Neuronal stem cell (in vitro differentiated cells): ENCODE data around the gene MCF2L2.
"Not testable (repeated sequence)": the region's sequence is repeated elsewhere in the genome, so short reads cannot be mapped to it uniquely, and the experiment has no call there.

Experiments
- DNase-seq: peaks from one replicate; pipeline ENCODE4 v3.0.0-alpha.2; 2013; ENCODE audit warnings: low spot score
- H2AFZ ChIP-seq: one replicate; pipeline ENCODE4 v1.6.1; 2013; ENCODE audit warnings: mild to moderate bottlenecking, low read length, inconsistent platforms
- H2AK5ac ChIP-seq: 2 replicates; pipeline ENCODE4 v1.6.1; 2013; ENCODE audit warnings: low read depth, mild to moderate bottlenecking, inconsistent platforms, low read length, moderate library complexity, mixed read lengths
- H2BK120ac ChIP-seq: 2 replicates; pipeline ENCODE4 v1.6.1; 2013; ENCODE audit warnings: low read depth, mild to moderate bottlenecking, inconsistent platforms, low read length, moderate library complexity, mixed read lengths
- H2BK12ac ChIP-seq: one replicate; pipeline ENCODE4 v1.6.1; 2013; ENCODE audit warnings: low read length, inconsistent platforms
- H2BK15ac ChIP-seq: 2 replicates; pipeline ENCODE4 v1.6.1; 2013; ENCODE audit warnings: mild to moderate bottlenecking, low read length, inconsistent platforms, mixed read lengths
- H2BK5ac ChIP-seq: one replicate; pipeline ENCODE4 v1.6.1; 2013; ENCODE audit warnings: inconsistent platforms, mild to moderate bottlenecking, low read length, moderate library complexity
- H3K14ac ChIP-seq: one replicate; pipeline ENCODE4 v1.6.1; 2013; ENCODE audit warnings: low read length, inconsistent platforms
- H3K18ac ChIP-seq: 2 replicates; pipeline ENCODE4 v1.6.1; 2013; ENCODE audit warnings: low read length, inconsistent platforms
- H3K23ac ChIP-seq: 2 replicates; pipeline ENCODE4 v1.6.1; 2013; ENCODE audit warnings: low read depth, mild to moderate bottlenecking, mixed read lengths, low read length, inconsistent platforms; ENCODE audit not compliant: poor library complexity
- H3K27ac ChIP-seq: replicated peaks from 3 replicates; pipeline ENCODE4 v1.5.1; 2013; ENCODE audit warnings: low read length, inconsistent platforms
- H3K27me3 ChIP-seq, 3 experiments: 2 replicates each; pipeline ENCODE4 v1.6.1; 2013; ENCODE audit warnings: low read length in 3 of 3, mild to moderate bottlenecking in 2 of 3, inconsistent platforms in 1 of 3, low read depth in 1 of 3, mixed read lengths in 1 of 3, moderate library complexity in 1 of 3; ENCODE audit not compliant: control insufficient read depth in 3 of 3, insufficient read depth in 3 of 3
- H3K36me3 ChIP-seq, 2 donors: replicated peaks in 1 of 2; 2 replicates each; pipeline ENCODE4 v1.6.1; 2013; ENCODE audit warnings: low read length in 2 of 2; ENCODE audit not compliant: control insufficient read depth in 2 of 2, insufficient read depth in 2 of 2
- H3K4ac ChIP-seq: 2 replicates; pipeline ENCODE4 v1.6.1; 2013; ENCODE audit warnings: inconsistent platforms, mild to moderate bottlenecking, low read length, moderate library complexity
- H3K4me1 ChIP-seq, 2 donors: 1 replicate in 1 of 2; 2 replicates in 1 of 2; pipeline ENCODE4 v1.6.1; 2013; ENCODE audit warnings: low read length in 2 of 2, low read depth in 1 of 2; ENCODE audit not compliant: control insufficient read depth in 2 of 2, insufficient read depth in 1 of 2
- H3K4me2 ChIP-seq: one replicate; pipeline ENCODE4 v1.6.1; 2013; ENCODE audit warnings: mild to moderate bottlenecking, low read length, inconsistent platforms; ENCODE audit not compliant: insufficient read depth, poor library complexity, severe bottlenecking
- H3K4me3 ChIP-seq, 2 donors: 2 replicates each; pipeline ENCODE4 v1.5.1; 2013; ENCODE audit warnings: low read length in 2 of 2, mild to moderate bottlenecking in 2 of 2, inconsistent platforms in 1 of 2, moderate library complexity in 1 of 2
- H3K79me1 ChIP-seq: one replicate; pipeline ENCODE4 v1.6.1; 2013; ENCODE audit warnings: low read depth, mild to moderate bottlenecking, inconsistent platforms, low read length, moderate library complexity
- H3K9ac ChIP-seq: one replicate; pipeline ENCODE4 v1.6.1; 2013; ENCODE audit warnings: mild to moderate bottlenecking, low read depth, low read length, inconsistent platforms; ENCODE audit not compliant: poor library complexity
- H3K9me3 ChIP-seq, 2 donors: replicated peaks in 1 of 2; 2 replicates each; pipeline versions ENCODE3 to v1.6.1; 2013; ENCODE audit warnings: low read length in 2 of 2, mild to moderate bottlenecking in 2 of 2, inconsistent platforms in 1 of 2, low read depth in 1 of 2, mixed read lengths in 1 of 2, moderate library complexity in 1 of 2; ENCODE audit not compliant: control insufficient read depth in 2 of 2, insufficient read depth in 1 of 2
- H4K8ac ChIP-seq: one replicate; pipeline ENCODE4 v1.6.1; 2013; ENCODE audit warnings: low read depth, mild to moderate bottlenecking, inconsistent platforms, low read length, moderate library complexity
- H4K91ac ChIP-seq: one replicate; pipeline ENCODE4 v1.6.1; 2013; ENCODE audit warnings: low read length, low read depth, mild to moderate bottlenecking, inconsistent platforms; ENCODE audit not compliant: poor library complexity
- WGBS, 2 donors: extraction: QIAGEN DNeasy Blood & Tissue Kit; methylation state at CpG; one replicate each; pipeline ENCODE4 v1.1.7; 2013; ENCODE audit warnings: missing lambda C conversion rate in 2 of 2, mixed read lengths in 1 of 2; ENCODE audit not compliant: insufficient read length in 2 of 2, insufficient replicate concordance in 1 of 2; ENCODE audit errors: extremely low coverage in 2 of 2; 5-methylcytosine and 5-hydroxymethylcytosine counted together

The MCF2L2 gene

DNA sequence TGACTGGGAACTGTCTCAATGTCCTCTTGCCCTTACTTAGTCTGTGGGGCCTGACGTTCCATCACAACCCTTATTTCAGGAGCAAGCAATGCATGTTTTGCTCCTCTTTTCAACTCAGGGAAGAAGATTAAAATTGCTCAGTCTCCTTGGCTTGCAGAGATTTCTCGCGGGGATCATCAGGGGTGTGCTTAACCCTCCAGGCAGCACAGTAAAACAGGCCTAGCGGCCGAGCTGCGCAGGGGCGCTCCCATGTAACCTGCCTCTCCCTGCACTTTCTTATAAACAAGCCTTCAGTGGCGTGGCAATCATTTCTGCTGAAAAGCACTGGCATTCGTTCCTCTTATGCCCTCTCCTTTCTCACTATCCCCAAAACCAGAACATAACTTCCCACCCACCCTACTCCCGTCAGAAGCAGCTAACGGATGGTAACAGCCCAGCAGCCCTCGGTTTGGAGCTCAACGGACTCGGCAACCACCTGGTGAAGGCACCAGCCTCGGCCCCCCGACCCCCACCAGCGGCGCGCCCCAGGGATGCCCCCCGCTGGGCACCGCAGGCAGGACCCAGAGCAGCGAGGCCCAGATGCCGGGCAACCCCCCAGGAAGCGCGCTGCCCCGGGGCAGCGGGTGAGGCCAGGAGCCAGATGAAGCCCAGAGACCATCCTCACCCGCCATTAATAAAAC, 1.1 kb downstream of the MCF2L2 start:
- Histone ChIP-seq H4K8ac (no peak overlapping the region), H3K23ac (no peak overlapping the region), H3K27me3 (peaks cover 0 to 75% (median 10%) of the 10 kb centered on the region in 3 experiments), H3K18ac (no peak overlapping the region), H3K27ac (no peak overlapping the region), H3K4me1 (peaks cover 2 to 11% of the 10 kb centered on the region in 2 donors), H2AK5ac (no peak overlapping the region), H3K9ac (no peak overlapping the region), H3K9me3 (no peaks in the 10 kb centered on the region), H3K4me3 (peak overlapping the region; percentile 63 to 94), H3K4me2 (peak overlapping the region; percentile 93), H2BK12ac (no peak overlapping the region), H2BK5ac (peak overlapping the region; percentile 2), H4K91ac (no peak overlapping the region), H3K36me3 (no peaks in the 10 kb centered on the region), H3K14ac (no peak overlapping the region), H2BK120ac (no peak overlapping the region), H3K79me1 (no peaks in the 10 kb centered on the region), H2AFZ (peak overlapping the region; percentile 99), H2BK15ac (no peak overlapping the region), H3K4ac (no peak overlapping the region)
- no peak for DNase-seq
- no CpG with 5 or more reads among the region's 28 CpGs for WGBS, 2 donors

- not testable (repeated sequence) for H3K36me3 ChIP-seq, H2BK5ac ChIP-seq, H3K4me1 ChIP-seq, H2BK120ac ChIP-seq, H3K4me2 ChIP-seq, H3K4me3 ChIP-seq, H4K91ac ChIP-seq, H2BK12ac ChIP-seq, H3K9ac ChIP-seq, H2BK15ac ChIP-seq, H3K79me1 ChIP-seq, H2AFZ ChIP-seq, H3K27ac ChIP-seq, H3K27me3 ChIP-seq, H3K14ac ChIP-seq, H4K8ac ChIP-seq, H2AK5ac ChIP-seq, DNase-seq, H3K18ac ChIP-seq, H3K4ac ChIP-seq, H3K23ac ChIP-seq, H3K9me3 ChIP-seq
- no CpG with 5 or more reads among the region's 2 CpGs for WGBS, 2 donors
Measured at GRCh38 chr3:183418807-183419206, 9.6 kb downstream of the MCF2L2 start.

DNA sequence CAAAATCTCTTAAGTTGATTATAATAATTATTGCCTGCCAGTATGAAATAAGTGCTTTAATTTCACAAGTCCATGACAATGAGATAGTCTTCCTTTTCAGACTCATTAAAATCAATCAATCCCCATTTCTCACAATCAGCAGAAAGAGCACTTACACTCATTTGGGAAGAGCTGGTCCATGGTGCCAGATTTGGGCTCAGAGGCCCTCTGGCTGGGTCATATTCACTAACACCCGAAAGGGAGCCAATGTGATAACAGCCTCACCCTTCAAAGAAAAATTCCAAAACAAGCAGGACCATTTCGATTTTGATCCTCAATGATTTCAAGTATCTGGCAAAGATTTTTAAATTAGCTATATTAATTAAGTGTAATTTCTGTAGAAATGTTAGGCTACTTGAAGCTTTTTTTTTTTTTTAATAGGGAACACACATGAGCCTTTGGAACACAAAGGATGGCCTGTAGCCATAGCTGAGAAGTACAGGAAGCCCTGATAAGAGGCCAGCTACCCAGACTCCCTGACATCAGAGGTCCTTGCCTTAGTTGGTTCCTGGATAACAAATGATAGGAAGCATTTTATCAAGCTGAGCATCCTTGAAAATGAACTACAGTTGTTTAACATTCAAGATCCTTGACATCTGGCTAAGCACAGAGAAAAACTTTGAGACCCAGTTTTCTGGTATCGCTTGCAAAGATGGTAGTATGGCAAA, 17.1 kb downstream of the MCF2L2 start:
- H2BK15ac ChIP-seq, result no peak overlapping the region
- no peak overlapping the region for H2AFZ ChIP-seq
- H2BK12ac ChIP-seq, result no peak overlapping the region
- H3K27me3 ChIP-seq, result peaks cover 0 to 22% (median 0%) of the 10 kb centered on the region in 3 experiments
- H2BK5ac ChIP-seq, result no peak overlapping the region
- H3K4me1 ChIP-seq, result peaks cover 0 to 2% of the 10 kb centered on the region in 2 donors
- no peak overlapping the region for H3K18ac ChIP-seq
- no peak overlapping the region for H3K9ac ChIP-seq
- H2BK120ac ChIP-seq, result no peak overlapping the region
- H3K27ac ChIP-seq, result no peak overlapping the region
- no peak overlapping the region for H3K4me3 ChIP-seq
- no peaks in the 10 kb centered on the region for H3K9me3 ChIP-seq
- no peak for DNase-seq
- H3K36me3 ChIP-seq, result no peaks in the 10 kb centered on the region
- no peak overlapping the region for H4K8ac ChIP-seq
- no peak overlapping the region for H3K4me2 ChIP-seq
- WGBS, 2 donors, result no CpG with 5 or more reads among the region's 3 CpGs
- H3K14ac ChIP-seq, result no peak overlapping the region
- no peaks in the 10 kb centered on the region for H3K79me1 ChIP-seq
- no peak overlapping the region for H2AK5ac ChIP-seq
- no peak overlapping the region for H3K4ac ChIP-seq
- H3K23ac ChIP-seq, result no peak overlapping the region
- no peak overlapping the region for H4K91ac ChIP-seq

DNA sequence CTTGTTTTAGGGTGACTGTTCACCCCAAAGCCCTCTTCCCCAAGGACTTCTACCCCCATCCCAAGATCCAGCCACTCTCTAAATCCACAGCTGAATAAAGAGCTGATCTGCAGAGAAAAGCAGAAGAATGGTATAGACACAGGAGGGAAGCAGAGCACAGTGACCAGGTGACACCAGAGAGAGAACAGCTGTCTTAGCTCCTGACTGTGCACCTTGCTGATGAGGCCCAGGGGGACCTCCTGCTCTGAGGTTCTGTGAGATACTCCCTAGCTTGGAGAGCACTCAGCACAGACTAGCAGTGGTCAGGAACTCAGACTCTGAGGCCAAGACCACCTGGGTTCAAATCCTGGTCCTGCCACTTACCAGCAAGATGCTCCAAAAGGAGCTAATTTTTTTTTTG, 17.7 kb downstream of the MCF2L2 start:
- Histone ChIP-seq H2BK12ac (no peak overlapping the region), H3K27me3 (peaks cover 0 to 22% (median 0%) of the 10 kb centered on the region in 3 experiments), H3K4me3 (no peak overlapping the region), H3K9ac (no peak overlapping the region), H4K91ac (no peak overlapping the region), H3K18ac (no peak overlapping the region), H3K14ac (no peak overlapping the region), H2AFZ (no peak overlapping the region), H3K79me1 (no peaks in the 10 kb centered on the region), H3K36me3 (no peaks in the 10 kb centered on the region), H3K9me3 (no peaks in the 10 kb centered on the region), H3K4me2 (no peak overlapping the region), H2BK15ac (no peak overlapping the region), H3K4me1 (peaks cover 0 to 2% of the 10 kb centered on the region in 2 donors), H3K27ac (no peak overlapping the region), H2BK5ac (no peak overlapping the region), H2BK120ac (no peak overlapping the region), H2AK5ac (no peak overlapping the region), H4K8ac (no peak overlapping the region), H3K4ac (no peak overlapping the region), H3K23ac (no peak overlapping the region)
- no peak for DNase-seq
